IMR-90 (cell line): ENCODE measurements around the gene PALMD. TPM values are rescaled to one million over a fixed set of nuclear protein-coding genes. Genes with fewer than 3 reads are reported as not detected.

Source experiments
- ATAC-seq: fragments of 200-7000 bp; cut with Tn5 transposase; 2 replicates; pipeline ENCODE4 v1.9.1; 2020; ENCODE audit warnings: low read depth, mild to moderate bottlenecking, moderate library complexity
- BruUV-seq: library from RNA; stranded (reverse); fragments of 400-500 nt; replicated peaks from 2 replicates; lab custom pipeline; 2021; lab: Mats Ljungman, UMichigan
- CTCF ChIA-PET: fragments of 300-600 bp; formaldehyde crosslinking; extraction: SDS; loops from one replicate; lab custom pipeline; 2021; ENCODE audit warnings: antibody characterized with exemption; lab: Yijun Ruan, JAX
- POLR2A ChIA-PET: fragments of 300-600 bp; sonication (Branson Sonifier 250); formaldehyde crosslinking; loops from one replicate; lab custom pipeline; 2022; ENCODE audit warnings: antibody characterized with exemption; ENCODE audit not compliant: unreplicated experiment; lab: Charles Lee
- DNase-seq: peaks from one replicate; pipeline ENCODE4 v3.0.0; 2013
- H2AFZ ChIP-seq: replicated peaks from 2 replicates; pipeline ENCODE3; 2013; ENCODE audit warnings: low read length, mild to moderate bottlenecking; ENCODE audit not compliant: poor library complexity
- H2AK5ac ChIP-seq: 2 replicates; pipeline ENCODE4 v1.6.1; 2013; ENCODE audit warnings: low read depth, low read length, inconsistent platforms
- H2AK9ac ChIP-seq: replicated peaks from 2 replicates; pipeline ENCODE3; 2013; ENCODE audit warnings: mild to moderate bottlenecking, low read depth, low read length, moderate library complexity; ENCODE audit not compliant: poor library complexity
- H2BK120ac ChIP-seq: 2 replicates; pipeline ENCODE4 v1.6.1; 2013; ENCODE audit warnings: low read depth, low read length, inconsistent platforms
- H2BK15ac ChIP-seq: 3 replicates; pipeline ENCODE4 v1.6.1; 2013; ENCODE audit warnings: low read depth, low read length, inconsistent platforms
- H2BK20ac ChIP-seq: 2 replicates; pipeline ENCODE4 v1.6.1; 2013; ENCODE audit warnings: low read depth, mild to moderate bottlenecking, inconsistent platforms, low read length, moderate library complexity
- H2BK5ac ChIP-seq: 2 replicates; pipeline ENCODE4 v1.6.1; 2013; ENCODE audit warnings: mild to moderate bottlenecking, low read depth, low read length, inconsistent platforms; ENCODE audit not compliant: poor library complexity, severe bottlenecking
- H3K14ac ChIP-seq: replicated peaks from 2 replicates; pipeline ENCODE4 v1.6.1; 2013; ENCODE audit warnings: low read depth, low read length, inconsistent platforms
- H3K18ac ChIP-seq: 2 replicates; pipeline ENCODE4 v1.6.1; 2013; ENCODE audit warnings: low read depth, low read length, control low read depth
- H3K23ac ChIP-seq: 2 replicates; pipeline ENCODE4 v1.6.1; 2013; ENCODE audit warnings: low read depth, low read length, inconsistent platforms
- H3K27ac ChIP-seq: 2 replicates; pipeline ENCODE4 v1.5.1; 2013; ENCODE audit warnings: mild to moderate bottlenecking, control low read depth, low read length; ENCODE audit not compliant: insufficient read depth
- H3K27me3 ChIP-seq: 2 replicates; pipeline ENCODE4 v1.6.1; 2013; ENCODE audit warnings: low read length; ENCODE audit not compliant: control insufficient read depth, insufficient read depth
- H3K36me3 ChIP-seq: 2 replicates; pipeline ENCODE4 v1.6.1; 2013; ENCODE audit warnings: low read length, mixed read lengths; ENCODE audit not compliant: control insufficient read depth, insufficient read depth
- H3K4ac ChIP-seq: 2 replicates; pipeline ENCODE4 v1.6.1; 2013; ENCODE audit warnings: low read depth, low read length, inconsistent platforms
- H3K4me1 ChIP-seq: 2 replicates; pipeline ENCODE4 v1.6.1; 2013; ENCODE audit warnings: low read length, mixed read lengths; ENCODE audit not compliant: control insufficient read depth, insufficient read depth
- H3K4me2 ChIP-seq: 2 replicates; pipeline ENCODE4 v1.6.1; 2013; ENCODE audit warnings: low read depth, mild to moderate bottlenecking, control low read depth, low read length, moderate library complexity
- H3K4me3 ChIP-seq: 2 replicates; pipeline ENCODE4 v1.5.1; 2013; ENCODE audit warnings: low read depth, mild to moderate bottlenecking, control low read depth, low read length, moderate library complexity; ENCODE audit not compliant: insufficient read depth
- H3K56ac ChIP-seq: 2 replicates; pipeline ENCODE4 v1.6.1; 2013; ENCODE audit warnings: low read length, inconsistent platforms; ENCODE audit not compliant: insufficient read depth; ENCODE audit errors: extremely low read depth
- H3K79me1 ChIP-seq, 2 experiments: 2 replicates each; pipeline ENCODE4 v1.6.1; 2013; ENCODE audit warnings: low read length in 2 of 2, inconsistent platforms in 1 of 2, low read depth in 1 of 2
- H3K9ac ChIP-seq: 2 replicates; pipeline ENCODE4 v1.6.1; 2013; ENCODE audit warnings: low read depth, low read length, control low read depth
- H3K9me1 ChIP-seq: 2 replicates; pipeline ENCODE4 v1.6.1; 2013; ENCODE audit warnings: low read length, inconsistent platforms; ENCODE audit not compliant: insufficient read depth
- H3K9me3 ChIP-seq: 2 replicates; pipeline ENCODE4 v1.6.1; 2013; ENCODE audit warnings: low read length; ENCODE audit not compliant: control insufficient read depth, insufficient read depth
- H4K20me1 ChIP-seq: 2 replicates; pipeline ENCODE4 v1.6.1; 2013; ENCODE audit warnings: low read length, inconsistent platforms; ENCODE audit not compliant: insufficient read depth
- H4K5ac ChIP-seq: 2 replicates; pipeline ENCODE4 v1.6.1; 2013; ENCODE audit warnings: mild to moderate bottlenecking, low read depth, low read length, control low read depth
- H4K8ac ChIP-seq, 2 experiments: 2 replicates each; pipeline ENCODE4 v1.6.1; 2013; ENCODE audit warnings: low read depth in 2 of 2, low read length in 2 of 2, control low read depth in 1 of 2, inconsistent platforms in 1 of 2
- H4K91ac ChIP-seq: 2 replicates; pipeline ENCODE4 v1.6.1; 2013; ENCODE audit warnings: low read depth, low read length, inconsistent platforms; ENCODE audit not compliant: insufficient read depth
- BHLHE40 ChIP-seq: fragments of 150-350 bp; IDR thresholded peaks from 2 replicates; pipeline ENCODE4 v1.6.1; 2016; ENCODE audit warnings: mild to moderate bottlenecking, low read depth, low read length
- CEBPB ChIP-seq: IDR thresholded peaks from 2 replicates; pipeline ENCODE4 v1.6.1; 2012; ENCODE audit warnings: low read depth, low read length, improper control_type of control experiment
- CHD1 ChIP-seq: IDR thresholded peaks from 2 replicates; pipeline ENCODE4 v1.6.1; 2012; ENCODE audit warnings: low read depth, low read length, improper control_type of control experiment
- CTCF ChIP-seq: conservative IDR thresholded peaks from 2 replicates; pipeline ENCODE4 v1.5.1; 2012; ENCODE audit warnings: mild to moderate bottlenecking, low read depth, low read length, improper control_type of control experiment
- ELK1 ChIP-seq: fragments of 150-350 bp; IDR thresholded peaks from 2 replicates; pipeline ENCODE4 v1.6.1; 2016; ENCODE audit warnings: low read depth, mild to moderate bottlenecking, low read length, moderate library complexity, borderline replicate concordance
- FOS ChIP-seq: fragments of 150-350 bp; IDR thresholded peaks from 2 replicates; pipeline ENCODE4 v1.6.1; 2016; ENCODE audit warnings: low read depth, low read length
- MAFK ChIP-seq: IDR thresholded peaks from 2 replicates; pipeline ENCODE4 v1.6.1; 2012; ENCODE audit warnings: low read depth, low read length, improper control_type of control experiment
- MAZ ChIP-seq: IDR thresholded peaks from 2 replicates; pipeline ENCODE4 v1.6.1; 2012; ENCODE audit warnings: low read depth, mild to moderate bottlenecking, low read length, improper control_type of control experiment, moderate library complexity, borderline replicate concordance
- MXI1 ChIP-seq: IDR thresholded peaks from 2 replicates; pipeline ENCODE4 v1.6.1; 2012; ENCODE audit warnings: low read depth, mild to moderate bottlenecking, low read length, moderate library complexity, borderline replicate concordance
- NFE2L2 ChIP-seq: fragments of 150-350 bp; IDR thresholded peaks from 2 replicates; pipeline ENCODE4 v1.6.1; 2016; ENCODE audit warnings: low read depth, mild to moderate bottlenecking, low read length
- POLR2A ChIP-seq: IDR thresholded peaks from 2 replicates; pipeline ENCODE4 v1.6.1; 2012; ENCODE audit warnings: mild to moderate bottlenecking, low read depth, low read length
- RAD21 ChIP-seq: IDR thresholded peaks from 2 replicates; pipeline ENCODE4 v1.6.1; 2012; ENCODE audit warnings: low read length, improper control_type of control experiment
- RCOR1 ChIP-seq: IDR thresholded peaks from 2 replicates; pipeline ENCODE4 v1.6.1; 2012; ENCODE audit warnings: mild to moderate bottlenecking, low read length, improper control_type of control experiment; ENCODE audit not compliant: insufficient replicate concordance
- RFX5 ChIP-seq: IDR thresholded peaks from 2 replicates; pipeline ENCODE4 v1.8.0; 2012; ENCODE audit warnings: low read depth, mild to moderate bottlenecking, low read length, moderate library complexity
- SMC3 ChIP-seq: fragments of 150-350 bp; IDR thresholded peaks from 2 replicates; pipeline ENCODE4 v1.6.1; 2016; ENCODE audit warnings: low read depth, mild to moderate bottlenecking, antibody characterized with exemption, low read length, moderate library complexity
- USF2 ChIP-seq: fragments of 150-350 bp; IDR thresholded peaks from 2 replicates; pipeline ENCODE4 v1.6.1; 2017; ENCODE audit warnings: mild to moderate bottlenecking, antibody characterized with exemption, low read length, low read depth
- WGBS, 2 experiments: methylation state at CpG; one replicate each; pipeline versions ENCODE4 v1.1.5 to v1.1.7; 2013; ENCODE audit warnings: missing lambda C conversion rate in 2 of 2; ENCODE audit not compliant: insufficient read length in 1 of 2; ENCODE audit errors: extremely low coverage in 2 of 2; 5-methylcytosine and 5-hydroxymethylcytosine counted together
- dilution Hi-C: fragments of 300-500 bp; cut with HindIII; formaldehyde crosslinking; loops from one replicate; pipeline ENCODE4 v1.14.3; 2018; ENCODE audit warnings: low sequenced_read_pairs; ENCODE audit not compliant: unreplicated experiment
- in situ Hi-C: fragments of 300-500 bp; cut with MboI; formaldehyde crosslinking; loops from 3 replicates; pipeline ENCODE4 v1.14.3; 2019; ENCODE audit warnings: low sequenced_read_pairs, inconsistent platforms, mixed read lengths
- intact Hi-C: fragments of 100-400 bp; cut with micrococcal nuclease; formaldehyde crosslinking; loops from 2 replicates; pipeline ENCODE4 v1.10.0; 2022
- polyA plus RNA-seq, 3 experiments: library from polyadenylated mRNA; depleted of rRNA; stranded (reverse); fragments of >200 nt; gene quantifications; 2 replicates each; pipeline ENCODE4 v1.2.3, GENCODE V29; 2012; ENCODE audit warnings: low replicate concordance in 1 of 3
- total RNA-seq: library from RNA; depleted of rRNA; stranded (reverse); fragments of >200 nt; gene quantifications from 2 replicates; pipeline ENCODE4 v1.2.3, GENCODE V29; 2012

Gene PALMD
- total and polyA plus RNA-seq, 2 of the 4 experiments (the other 2 are of a cell fraction), result 0.51 to 0.72 TPM

GRCh38 chr1:99670583-99670982 is 24.7 kb downstream of the PALMD start:
- intact Hi-C loops (no loop called here), in situ Hi-C loops (no loop called here), dilution Hi-C loops (no loop called here)
- no peak overlapping the region for H4K5ac ChIP-seq
- H3K56ac ChIP-seq, result no peak overlapping the region
- H4K20me1 ChIP-seq, result no peaks in the 10 kb centered on the region
- H4K91ac ChIP-seq, result no peak overlapping the region
- H3K9me3 ChIP-seq, result no peaks in the 10 kb centered on the region
- no peak overlapping the region for H4K8ac ChIP-seq
- peaks cover 7% of the 10 kb centered on the region for H3K4me1 ChIP-seq
- ChIA-PET CTCF (interaction anchor here (0.6 kb wide), 1 partner anchor 8 kb away, joined by 4 read pairs; no protein-coding TSS in a partner anchor), POLR2A (no interaction called here)
- H3K4me3 ChIP-seq, result no peak overlapping the region
- BruUV-seq, result no TSS peak
- H3K4ac ChIP-seq, result no peak overlapping the region
- no peaks in the 10 kb centered on the region for H3K79me1 ChIP-seq
- H2BK120ac ChIP-seq, result no peak overlapping the region
- no peak overlapping the region; the same call in 2 of the 3 replicates for H2BK15ac ChIP-seq
- H2AK9ac ChIP-seq, result no peak overlapping the region
- no peak overlapping the region for H3K4me2 ChIP-seq
- no peak overlapping the region for H3K27ac ChIP-seq
- H3K9ac ChIP-seq, result no peak overlapping the region
- H3K18ac ChIP-seq, result no peak overlapping the region
- no peaks in the 10 kb centered on the region for H3K27me3 ChIP-seq
- no CpG with 5 or more reads among the region's 1 CpG for WGBS, 2 experiments
- no peak overlapping the region for H2BK5ac ChIP-seq
- ATAC-seq, result no peak
- H3K23ac ChIP-seq, result no peak overlapping the region
- no peak overlapping the region for H3K14ac ChIP-seq
- no peak overlapping the region for H2AK5ac ChIP-seq
- TF ChIP-seq ELK1, result no peak
- TF ChIP-seq MAFK, result no peak
- no peak for TF ChIP-seq RFX5
- no peak for TF ChIP-seq CTCF
- TF ChIP-seq SMC3, result no peak
- TF ChIP-seq MAZ, result no peak
- TF ChIP-seq BHLHE40, result no peak
- TF ChIP-seq MXI1, result no peak
- TF ChIP-seq RAD21, result no peak
- no peak for TF ChIP-seq POLR2A
- TF ChIP-seq FOS, result no peak
- no peak for TF ChIP-seq USF2
- TF ChIP-seq NFE2L2, result no peak
- TF ChIP-seq RCOR1, result no peak
- no peak for TF ChIP-seq CHD1
- no peak for TF ChIP-seq CEBPB
- no peak overlapping the region for H2BK20ac ChIP-seq
- DNase-seq, result no peak
- H3K36me3 ChIP-seq, result no peaks in the 10 kb centered on the region
- no peak overlapping the region for H2AFZ ChIP-seq
- H3K9me1 ChIP-seq, result no peaks in the 10 kb centered on the region
